HepG2 (cell line): ENCODE data around the gene GSDMA. TPM values are rescaled to one million over a fixed set of nuclear protein-coding genes. Genes with fewer than 3 reads are reported as not detected.

Experiments
- AKNA ChIP-seq: sonication (generic); formaldehyde crosslinking; IDR thresholded peaks from 2 replicates; pipeline ENCODE4 v1.4.0; 2020; ENCODE audit warnings: missing genetic modification reagents, borderline replicate concordance
- ARID2 ChIP-seq: sonication (generic); formaldehyde crosslinking; IDR thresholded peaks from 2 replicates; pipeline ENCODE4 v1.8.1; 2022; ENCODE audit warnings: mild to moderate bottlenecking, missing genetic modification reagents, borderline replicate concordance
- ATAD3A ChIP-seq: sonication (generic); formaldehyde crosslinking; IDR thresholded peaks from 2 replicates; pipeline ENCODE4 v1.4.0; 2020; ENCODE audit warnings: missing genetic modification reagents
- GZF1 ChIP-seq: sonication (generic); formaldehyde crosslinking; IDR thresholded peaks from 2 replicates; pipeline ENCODE4 v1.5.1; 2020; ENCODE audit warnings: mild to moderate bottlenecking, missing genetic modification reagents
- HNRNPLL ChIP-seq: fragments of 200-400 bp; formaldehyde crosslinking; IDR thresholded peaks from 2 replicates; pipeline ENCODE4 v1.6.1; 2017; ENCODE audit warnings: mild to moderate bottlenecking, low read depth, low read length; ENCODE audit not compliant: poor library complexity, severe bottlenecking
- JARID2 ChIP-seq: sonication (generic); formaldehyde crosslinking; IDR thresholded peaks from 2 replicates; pipeline ENCODE4 v1.8.1; 2023; ENCODE audit warnings: missing genetic modification reagents, inconsistent platforms; ENCODE audit not compliant: insufficient replicate concordance
- KDM5A ChIP-seq: fragments of 200-600 bp; sonication (generic); IDR thresholded peaks from 2 replicates; pipeline ENCODE4 v1.7.0; 2018; ENCODE audit warnings: antibody characterized with exemption, mild to moderate bottlenecking, low read length, borderline replicate concordance
- NPAS2 ChIP-seq: sonication (generic); formaldehyde crosslinking; IDR thresholded peaks from 2 replicates; pipeline ENCODE4 v1.8.0; 2022; ENCODE audit warnings: mild to moderate bottlenecking, missing genetic modification reagents, borderline replicate concordance
- PLRG1 ChIP-seq: fragments of 450-650 bp; conservative IDR thresholded peaks from 2 replicates; pipeline ENCODE4 v1.6.1; 2016
- RORA ChIP-seq: sonication (generic); formaldehyde crosslinking; IDR thresholded peaks from 2 replicates; pipeline ENCODE4 v1.5.0; 2020; ENCODE audit warnings: mild to moderate bottlenecking, missing genetic modification reagents, moderate library complexity
- SMARCE1 ChIP-seq: fragments of 450-650 bp; IDR thresholded peaks from 2 replicates; pipeline ENCODE4 v1.6.1; 2017; ENCODE audit warnings: borderline replicate concordance
- ZBTB33 ChIP-seq: sonication (generic); formaldehyde crosslinking; IDR thresholded peaks from 2 replicates; pipeline ENCODE4 v1.4.0; 2020; ENCODE audit warnings: missing genetic modification reagents
- ZBTB43 ChIP-seq: sonication (generic); formaldehyde crosslinking; conservative IDR thresholded peaks from 2 replicates; pipeline ENCODE4 v1.4.0; 2020; ENCODE audit warnings: missing genetic modification reagents
- ZBTB49 ChIP-seq: sonication (generic); formaldehyde crosslinking; IDR thresholded peaks from 2 replicates; pipeline ENCODE4 v1.4.0; 2020; ENCODE audit warnings: missing genetic modification reagents, borderline replicate concordance
- ZNF543 ChIP-seq: sonication (generic); formaldehyde crosslinking; IDR thresholded peaks from 2 replicates; pipeline ENCODE4 v1.4.0; 2020; ENCODE audit warnings: mild to moderate bottlenecking, missing genetic modification reagents
- ZNF639 ChIP-seq: conservative IDR thresholded peaks from 2 replicates; pipeline ENCODE4 v1.6.1; 2018; ENCODE audit warnings: missing genetic modification reagents
- polyA plus RNA-seq, 8 experiments: library from polyadenylated mRNA; depleted of rRNA in 3 of 8; stranded (reverse) in 7 of 8; unstranded in 1 of 8; fragments of >200 nt; fragmentation: Illumina TruSeq in 4 of 8; extraction: Trizol in 4 of 8; gene quantifications; 2 replicates each; pipeline versions ENCODE4 v1.2.1 to v1.2.3, GENCODE V29; 2011 to 2016; ENCODE audit warnings: low read depth in 4 of 8, missing spikeins in 1 of 8, mixed read lengths in 1 of 8; ENCODE audit not compliant: insufficient read depth in 1 of 8
- total RNA-seq, 5 experiments: library from RNA; depleted of rRNA; stranded (reverse); fragments of >200 nt; fragmentation: Illumina TruSeq; extraction: Trizol; gene quantifications; 2 replicates each; pipeline ENCODE4 v1.2.3, GENCODE V29; 2016; ENCODE audit warnings: low read depth in 1 of 5

The GSDMA gene
- total and polyA plus RNA-seq, 2 of the 13 experiments (the other 11 are each of a cell fraction or from before 2014, with no cell fraction given) = not detected

- TF ChIP-seq ZBTB43 (CRISPR knock-in tag) = peak; percentile 79
- TF ChIP-seq NPAS2 (CRISPR knock-in tag) = 0 out of 2 replicates have a peak, but pooled peaks have one; percentile 75
- no peak for TF ChIP-seq PLRG1
- TF ChIP-seq ARID2 (CRISPR knock-in tag) = peak; percentile 68; the same call in 1 of the 2 replicates
- peak; percentile 92 for TF ChIP-seq KDM5A
- peak; percentile 95 for TF ChIP-seq ATAD3A
- TF ChIP-seq ZNF543 (CRISPR knock-in tag) = peak; percentile 96
- TF ChIP-seq SMARCE1 = no peak
- peak; percentile 85 for TF ChIP-seq AKNA (CRISPR knock-in tag)
- peak; percentile 90 for TF ChIP-seq JARID2 (CRISPR knock-in tag)
- TF ChIP-seq HNRNPLL = peak; percentile 91
- peak; percentile 91 for TF ChIP-seq GZF1 (CRISPR knock-in tag)
- TF ChIP-seq ZNF639 (CRISPR knock-in tag) = peak; percentile 97
- peak; percentile 91; the same call in 1 of the 2 replicates for TF ChIP-seq ZBTB49 (CRISPR knock-in tag)
- TF ChIP-seq ZBTB33 (CRISPR knock-in tag) = peak; percentile 71
- no peak for TF ChIP-seq RORA (CRISPR knock-in tag)
Observed at GRCh38 chr17:39980351-39981206, 17.8 kb downstream of the GSDMA start, which contains the start of gene PSMD3 (continued).
